ENCODE measurements around the gene ZNF407.

Gene ZNF407

DNA sequence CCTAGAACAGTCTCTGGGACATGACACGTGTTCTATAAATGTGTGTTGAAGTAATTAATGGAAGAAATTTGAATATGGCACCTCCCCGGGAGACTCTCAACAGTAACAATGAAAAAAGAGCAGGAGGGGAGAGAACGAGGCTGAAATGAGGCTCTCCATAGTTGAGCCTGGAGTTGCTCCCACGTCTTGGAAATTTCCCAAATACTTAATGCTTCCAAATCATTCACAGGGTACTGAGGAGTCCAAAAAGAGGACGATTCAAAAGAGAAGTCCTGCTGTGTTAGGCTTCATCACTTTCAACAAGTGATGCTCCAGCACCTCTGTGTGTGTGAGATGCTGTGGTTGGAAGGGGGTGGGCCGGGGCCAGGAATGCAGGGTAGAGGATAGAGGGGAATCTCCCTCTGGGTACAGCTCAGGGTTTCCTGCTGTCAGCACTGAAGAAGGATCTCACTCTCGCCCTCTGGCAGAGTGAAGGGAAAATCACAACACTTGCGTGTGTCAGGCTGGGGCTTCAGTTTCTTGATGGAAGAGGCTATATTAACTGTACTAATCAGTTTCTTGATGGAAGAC lies 18.1 kb upstream of the ZNF407 start:
- DNase-seq = no peak

DNA sequence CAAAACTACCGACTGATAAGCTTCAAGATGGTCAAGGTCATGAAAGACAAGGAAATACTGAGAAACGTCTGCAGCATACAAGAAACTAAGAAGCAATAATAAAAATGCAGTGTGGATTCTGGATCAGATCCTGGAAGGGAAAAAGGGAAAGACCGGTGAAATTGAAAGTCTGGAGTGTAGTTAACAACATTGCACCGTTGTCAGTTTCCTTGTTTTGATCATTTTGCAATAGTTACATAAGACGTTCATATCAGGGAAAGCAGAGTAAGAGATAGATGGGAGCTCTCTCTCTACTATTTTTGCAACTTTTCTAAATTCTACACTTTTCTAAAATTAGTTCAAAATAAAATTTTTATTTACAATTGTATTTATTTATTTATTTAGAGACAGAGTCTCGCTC lies 15.0 kb upstream of the ZNF407 start:
- DNase-seq = no peak

DNA sequence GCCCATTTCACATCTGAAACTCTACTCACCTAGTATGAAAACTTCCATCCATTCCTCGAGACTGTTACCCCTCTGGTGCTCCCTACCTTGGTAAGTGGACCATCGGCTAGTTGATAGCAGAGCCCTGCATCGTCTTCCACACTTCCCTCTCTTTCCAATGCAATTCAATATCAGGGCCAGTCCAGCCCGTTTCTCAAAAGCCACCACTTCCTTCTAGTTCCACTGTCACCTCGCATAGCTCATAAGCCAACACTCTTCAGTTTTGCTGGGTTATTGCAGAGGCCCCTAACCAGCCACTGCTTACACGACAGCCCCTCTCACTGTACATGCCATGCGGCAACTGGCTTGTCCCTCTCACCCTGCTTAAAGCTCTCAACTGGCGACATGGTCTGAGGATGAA lies 10.2 kb upstream of the ZNF407 start:
- DNase-seq = no peak

DNA sequence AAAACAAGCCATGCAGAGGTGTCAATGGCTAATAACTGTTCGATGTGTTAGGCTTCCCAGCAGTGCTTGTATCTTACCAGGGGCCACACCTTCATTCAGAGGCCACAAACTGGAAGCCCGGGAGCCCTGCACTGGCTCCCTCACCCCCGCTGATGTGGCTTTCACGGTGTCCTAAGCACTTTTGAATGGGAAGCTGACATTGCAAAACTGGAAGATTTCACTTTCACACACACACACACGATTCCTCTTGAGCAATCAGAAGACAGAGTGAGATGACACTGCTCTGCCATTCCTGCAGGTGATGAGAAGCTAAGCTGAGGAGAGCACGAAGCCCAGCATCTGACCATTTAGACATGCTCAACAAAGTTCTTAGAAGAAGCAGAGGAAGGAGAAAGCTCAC lies 8.6 kb upstream of the ZNF407 start:
- DNase-seq = no peak

DNA sequence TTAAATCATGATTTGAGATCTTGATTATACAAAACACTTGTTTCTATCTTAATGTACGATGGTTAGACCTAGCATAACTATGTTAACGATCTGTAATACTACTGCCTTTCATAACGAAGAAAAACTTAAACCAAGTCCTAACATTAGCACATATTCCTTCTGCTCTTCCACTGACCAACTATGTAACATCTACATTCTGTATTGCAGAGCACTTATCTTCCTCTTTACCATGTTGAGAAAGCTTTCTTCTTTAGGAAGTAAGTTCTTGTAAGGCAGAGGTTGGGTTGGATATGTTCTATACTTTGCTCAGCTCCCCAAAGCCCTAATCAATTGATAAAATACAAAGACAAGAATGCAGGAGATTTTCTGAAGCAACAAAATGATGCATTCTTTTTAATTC lies 7.9 kb upstream of the ZNF407 start:
- no peak for DNase-seq

DNA sequence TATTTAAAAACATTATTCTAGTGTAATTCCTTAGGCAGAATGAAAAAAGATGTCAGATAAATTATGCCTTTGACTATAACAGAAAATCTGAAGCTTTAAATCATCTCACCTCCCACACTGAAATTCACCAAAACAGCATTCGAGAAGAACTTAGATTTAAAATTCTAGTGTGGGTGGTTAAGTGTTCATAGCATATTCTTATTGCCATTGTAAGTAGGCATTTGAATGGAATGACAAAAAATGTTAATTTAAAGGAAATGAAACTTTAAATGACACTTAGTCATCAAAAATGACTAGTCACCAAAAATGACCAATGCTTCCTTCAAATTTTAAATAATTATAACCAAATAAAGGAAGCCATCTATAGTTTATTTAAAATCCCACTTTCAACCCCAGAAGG lies 7.0 kb upstream of the ZNF407 start:
- no peak for DNase-seq

DNA sequence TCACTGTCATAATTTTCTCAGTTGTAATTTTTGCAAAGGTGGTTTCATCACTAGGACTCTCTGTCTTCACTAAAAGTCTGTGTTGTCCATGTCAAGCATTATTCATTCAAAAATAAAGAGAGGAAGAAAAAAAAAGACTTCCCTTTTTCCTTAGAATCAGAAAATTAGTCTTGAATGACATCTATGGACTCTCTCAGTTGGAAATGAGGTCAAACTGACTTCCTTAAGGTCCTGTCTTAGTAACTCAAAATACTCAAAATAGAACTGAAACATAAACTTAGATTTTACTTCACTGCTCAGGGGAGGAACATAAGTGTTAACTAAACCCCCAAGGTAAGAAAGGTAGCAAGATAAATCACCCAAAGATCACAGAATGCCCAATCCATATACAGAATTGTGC lies 2.2 kb upstream of the ZNF407 start:
- no peak for DNase-seq

DNA sequence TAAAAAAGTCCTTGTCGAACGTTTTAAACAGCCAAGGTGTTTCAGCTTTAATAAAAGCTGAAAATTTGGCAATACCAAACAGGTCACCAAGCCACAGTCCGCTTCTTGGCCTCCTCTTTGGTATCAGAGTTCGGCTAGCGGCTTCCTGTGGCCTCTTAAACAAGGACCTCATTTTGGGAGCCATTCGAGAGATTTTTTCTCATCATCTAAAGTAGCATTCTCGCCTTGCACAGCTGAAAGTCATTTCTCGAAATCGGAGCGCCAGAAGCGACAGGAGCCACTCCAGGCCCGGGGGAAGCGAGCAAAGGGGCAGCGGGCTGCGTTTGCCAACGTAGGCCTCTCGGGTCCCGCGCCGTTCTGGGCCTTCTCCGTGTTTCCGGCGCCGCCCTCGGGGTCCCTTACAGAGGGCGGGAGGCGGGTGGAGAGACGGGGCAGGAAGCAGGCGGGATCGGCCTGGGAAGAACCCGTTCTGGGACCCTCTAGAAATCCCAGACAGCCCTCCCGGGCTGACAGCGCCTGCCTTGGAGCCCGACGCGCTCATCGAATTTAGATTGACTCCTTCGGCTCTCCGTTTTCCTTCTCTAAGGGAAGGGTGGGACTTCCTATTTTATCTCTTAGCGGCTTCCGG lies 522 bp upstream of the ZNF407 start:
- peak in 50 of 56 donors; percentile 35 to 92 (median 73) for DNase-seq

DNA sequence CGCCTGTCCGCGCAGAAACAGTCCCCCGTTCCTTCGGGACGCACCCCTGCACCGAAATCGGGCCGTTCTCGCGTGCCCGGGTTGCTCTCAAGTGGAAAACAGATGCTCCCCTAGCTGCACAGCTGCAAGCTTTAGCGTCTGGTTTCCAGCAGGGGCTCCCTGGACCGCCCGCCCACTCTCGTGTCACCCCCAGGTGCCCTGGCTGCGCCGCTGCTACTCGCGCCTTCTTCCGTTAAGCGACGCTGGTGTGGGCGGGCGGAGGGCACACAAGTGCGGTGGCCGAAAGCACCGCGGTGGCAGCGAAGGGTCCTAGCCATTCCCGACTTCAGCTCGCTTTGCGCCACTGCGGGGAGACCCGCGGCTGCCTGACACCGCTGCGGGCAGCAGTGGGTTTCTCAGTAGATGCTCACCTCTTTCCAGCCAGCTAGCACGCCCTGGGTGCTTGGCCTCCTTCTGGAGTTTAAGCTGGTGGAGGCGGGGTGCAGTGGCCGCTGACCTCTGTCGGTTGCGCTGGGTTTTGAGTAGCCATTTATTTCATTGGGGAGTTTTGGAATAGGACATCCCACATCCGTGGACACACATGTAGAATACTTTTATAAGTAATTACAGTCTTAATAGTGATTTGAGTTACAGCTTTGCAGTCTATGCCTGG lies 806 bp downstream of the ZNF407 start:
- peak in 25 of 56 donors; percentile 17 to 74 (median 52) for DNase-seq

DNA sequence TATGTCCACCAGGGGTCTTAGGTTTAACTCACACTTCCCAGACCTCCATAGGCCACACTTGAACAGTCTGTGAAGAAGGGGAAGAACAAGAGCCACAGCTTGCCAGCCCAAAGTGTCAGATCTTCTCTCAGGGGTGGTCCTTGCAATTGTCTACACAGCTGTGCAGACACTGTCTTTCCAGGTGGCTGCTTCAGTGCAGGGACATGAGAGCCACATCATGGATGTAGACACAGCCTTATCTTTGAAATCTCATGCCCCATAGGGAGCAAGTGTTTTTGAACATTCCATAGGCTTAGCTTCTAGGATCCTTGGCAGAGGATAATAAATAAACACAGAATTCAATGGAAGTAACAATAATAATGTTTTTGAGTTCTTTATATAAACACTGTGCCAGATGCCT lies 6.7 kb downstream of the ZNF407 start:
- no peak for DNase-seq

DNA sequence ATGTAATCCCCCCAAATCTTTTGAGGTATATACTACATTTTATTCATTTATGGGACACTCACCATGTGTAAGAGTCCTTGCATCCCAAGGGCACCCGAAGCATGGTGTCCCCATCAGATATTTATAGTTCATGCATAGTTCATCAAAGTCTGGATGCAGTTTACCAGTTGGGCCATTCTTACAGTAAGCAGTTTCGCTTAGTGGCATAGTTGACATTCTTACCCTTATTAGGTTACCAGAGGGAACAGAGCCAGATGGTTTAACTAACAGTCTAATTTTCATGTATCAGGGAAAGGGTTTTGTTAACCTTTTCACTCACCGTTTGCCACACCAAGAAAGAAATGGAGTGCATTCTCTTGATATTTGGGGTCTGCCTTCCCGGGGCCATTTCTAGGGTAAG lies 7.1 kb downstream of the ZNF407 start:
- no peak for DNase-seq

DNA sequence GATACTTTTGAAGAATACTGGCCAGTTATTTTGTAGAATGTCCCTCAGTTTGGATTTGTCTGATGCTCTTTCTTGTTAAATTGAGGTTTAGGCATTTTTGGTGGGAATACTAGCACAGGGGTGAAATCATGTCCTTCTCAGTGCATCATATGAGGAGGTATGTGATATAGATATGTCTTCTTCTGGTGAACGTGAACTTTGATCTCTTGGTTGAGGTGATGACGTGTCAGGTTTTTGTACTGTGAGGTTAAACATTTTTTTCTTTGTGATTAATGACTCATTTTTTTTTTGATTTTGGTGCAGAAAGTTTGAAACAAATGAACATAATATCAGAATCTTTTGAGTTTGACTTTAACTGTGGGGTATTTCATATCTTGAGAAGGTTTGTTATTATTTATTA lies 11.0 kb downstream of the ZNF407 start:
- no peak for DNase-seq

DNA sequence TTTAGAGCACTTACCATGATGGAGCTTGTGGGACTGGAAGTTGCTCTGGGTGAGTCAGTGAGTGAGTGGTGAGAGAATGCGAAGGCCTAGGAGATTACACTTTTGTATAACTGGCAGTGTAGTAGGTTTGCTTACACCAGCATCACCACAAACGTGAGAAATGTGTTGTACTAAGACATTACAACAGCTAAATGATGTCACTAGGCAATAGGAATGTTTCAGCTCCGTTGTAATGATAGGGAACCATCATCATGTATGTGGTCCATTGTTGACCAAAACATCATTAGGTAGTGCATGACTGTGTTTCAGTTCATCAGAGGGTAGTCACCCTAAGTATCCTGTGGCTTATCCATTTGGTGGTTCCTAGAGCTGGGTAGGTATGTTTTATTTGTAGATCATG lies 11.9 kb downstream of the ZNF407 start:
- no peak for DNase-seq

DNA sequence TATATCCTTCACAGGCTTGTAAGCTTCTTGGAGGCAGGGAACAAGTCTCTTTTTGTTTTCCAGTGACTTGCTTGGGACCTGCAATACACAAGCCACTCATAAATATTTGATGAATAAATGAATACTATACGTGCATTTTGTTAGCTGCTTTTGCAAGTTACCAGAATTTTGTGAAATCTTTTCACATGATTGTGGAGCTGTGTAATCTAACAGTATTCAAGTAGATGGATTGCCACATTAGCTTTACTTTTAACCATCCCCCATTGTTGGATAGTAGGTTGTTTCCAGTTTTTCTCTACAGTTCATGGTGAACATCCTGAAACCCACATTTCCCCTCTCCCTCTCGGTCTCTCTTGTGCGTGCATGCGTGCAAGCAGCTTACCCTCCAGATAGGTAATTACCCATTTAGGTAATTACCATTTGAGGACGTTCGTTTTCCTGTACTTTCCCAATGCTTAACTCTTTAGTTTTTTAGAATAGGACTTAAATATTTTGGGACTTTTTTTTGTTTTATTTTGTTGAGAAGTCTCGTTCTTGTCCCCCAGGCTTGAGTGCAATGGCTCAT lies 12.5 kb downstream of the ZNF407 start:
- no peak for DNase-seq

DNA sequence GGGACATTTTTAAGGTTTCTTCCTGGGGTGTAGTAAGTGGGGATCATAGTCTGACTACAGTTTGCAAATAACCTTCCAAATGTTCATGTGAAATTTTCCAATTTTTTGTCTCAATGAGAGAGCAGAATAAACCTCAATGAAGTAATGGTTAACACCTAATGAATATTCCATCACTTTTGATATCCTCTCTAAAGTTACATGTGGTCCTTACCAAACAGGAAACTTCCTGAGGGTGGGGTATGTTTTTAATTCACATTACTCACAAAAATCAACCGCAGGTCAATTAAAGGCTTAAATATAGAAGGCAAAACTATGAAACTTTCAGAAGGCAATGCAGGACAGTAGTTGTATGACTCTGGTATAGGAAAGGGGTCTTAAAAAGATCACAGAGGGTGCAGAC lies 13.2 kb downstream of the ZNF407 start:
- no peak for DNase-seq

DNA sequence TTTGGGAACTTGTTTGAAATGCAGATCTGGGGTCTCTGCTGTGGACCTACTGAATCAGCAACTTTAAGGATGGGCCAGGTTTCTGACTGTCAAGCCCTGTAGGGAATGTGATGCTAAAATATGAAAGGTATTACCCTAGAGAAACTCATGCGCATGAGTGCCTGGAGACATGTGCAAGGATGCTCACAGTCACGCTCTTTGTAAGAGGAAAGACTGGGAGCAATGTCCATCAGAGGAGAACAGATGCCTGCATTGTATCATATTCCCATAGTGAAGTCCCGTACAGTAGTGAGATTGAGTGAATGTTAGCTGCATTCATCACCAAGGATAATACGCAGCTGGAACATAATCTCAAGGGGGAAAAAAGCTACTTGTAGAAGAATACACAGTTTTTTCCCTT lies 14.1 kb downstream of the ZNF407 start:
- peak in 5 of 56 donors; percentile 7 to 33 (median 28) for DNase-seq

DNA sequence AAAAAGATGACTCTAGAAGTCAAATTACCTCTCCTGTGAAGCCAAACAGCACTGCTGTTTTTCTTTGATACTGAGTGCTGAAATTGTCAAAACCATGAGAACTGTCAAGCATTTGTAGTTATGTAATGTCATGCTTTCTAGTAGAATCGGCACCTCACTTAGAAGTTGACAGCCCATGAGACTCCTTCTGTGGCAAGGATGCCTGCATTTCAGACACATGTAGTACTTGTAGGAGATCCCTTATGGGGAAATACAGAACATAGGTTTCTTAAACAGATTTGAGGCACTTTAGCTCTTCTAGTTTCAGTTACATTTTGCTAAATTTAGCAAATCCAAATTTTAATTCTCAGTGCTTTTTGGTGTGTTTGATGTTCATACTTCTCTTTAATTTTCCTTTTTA lies 15.7 kb downstream of the ZNF407 start:
- no peak for DNase-seq

DNA sequence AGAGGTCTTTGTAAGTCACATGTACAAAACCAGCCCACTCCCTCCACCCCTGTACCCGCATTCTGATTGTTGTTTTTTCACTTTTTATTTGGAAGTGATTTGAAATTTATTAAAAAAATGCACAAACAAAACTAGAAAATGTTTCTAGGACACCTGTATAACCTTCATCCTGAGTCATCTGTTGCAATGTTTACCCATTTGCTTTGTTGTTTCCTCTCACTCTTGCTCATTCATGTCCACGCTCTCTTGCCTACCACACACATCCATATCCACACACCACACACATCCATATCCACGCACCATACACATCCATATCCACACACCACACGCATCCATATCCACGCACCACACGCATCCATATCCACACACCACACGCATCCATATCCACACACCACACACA lies 18.8 kb downstream of the ZNF407 start:
- no peak for DNase-seq

DNA sequence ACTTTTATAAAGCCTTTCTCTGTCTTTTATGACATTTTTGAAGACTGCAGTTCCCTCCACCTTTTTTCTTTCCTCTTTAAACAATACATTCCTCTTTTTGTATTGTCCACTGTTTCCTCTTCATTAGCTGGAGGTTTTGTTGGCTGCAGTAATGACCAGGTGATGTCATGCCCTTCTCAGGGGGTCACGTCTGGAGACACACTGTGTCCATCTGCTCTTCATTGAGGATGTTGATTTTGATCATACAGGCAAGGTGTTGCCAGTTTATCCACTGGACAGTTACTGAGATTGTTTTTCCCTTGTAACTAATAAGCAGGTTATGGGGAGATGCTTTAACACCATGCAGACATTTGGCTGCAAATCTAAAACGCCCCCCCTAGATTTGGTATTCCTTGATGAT lies 19.8 kb downstream of the ZNF407 start:
- DNase-seq = no peak

DNA sequence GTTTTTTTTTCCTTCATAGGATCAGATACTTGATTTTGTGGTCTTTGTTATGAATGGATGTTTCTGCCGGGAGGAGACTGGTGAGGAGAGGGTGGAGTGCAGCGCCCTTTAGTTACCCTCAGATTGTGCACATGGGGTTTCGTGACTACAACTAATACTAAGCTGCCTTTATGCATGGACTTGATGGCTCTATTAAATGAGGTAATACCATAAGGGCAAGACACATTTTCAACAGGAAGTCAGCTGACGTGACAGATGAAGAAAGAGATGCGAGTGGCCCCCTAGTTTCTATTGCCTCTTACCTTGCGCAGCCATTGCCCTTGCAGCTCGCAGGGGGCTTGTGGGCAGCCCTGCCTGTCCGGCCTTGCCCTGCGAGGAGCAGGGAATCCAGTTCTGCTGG lies 24.4 kb downstream of the ZNF407 start:
- DNase-seq = no peak

DNA sequence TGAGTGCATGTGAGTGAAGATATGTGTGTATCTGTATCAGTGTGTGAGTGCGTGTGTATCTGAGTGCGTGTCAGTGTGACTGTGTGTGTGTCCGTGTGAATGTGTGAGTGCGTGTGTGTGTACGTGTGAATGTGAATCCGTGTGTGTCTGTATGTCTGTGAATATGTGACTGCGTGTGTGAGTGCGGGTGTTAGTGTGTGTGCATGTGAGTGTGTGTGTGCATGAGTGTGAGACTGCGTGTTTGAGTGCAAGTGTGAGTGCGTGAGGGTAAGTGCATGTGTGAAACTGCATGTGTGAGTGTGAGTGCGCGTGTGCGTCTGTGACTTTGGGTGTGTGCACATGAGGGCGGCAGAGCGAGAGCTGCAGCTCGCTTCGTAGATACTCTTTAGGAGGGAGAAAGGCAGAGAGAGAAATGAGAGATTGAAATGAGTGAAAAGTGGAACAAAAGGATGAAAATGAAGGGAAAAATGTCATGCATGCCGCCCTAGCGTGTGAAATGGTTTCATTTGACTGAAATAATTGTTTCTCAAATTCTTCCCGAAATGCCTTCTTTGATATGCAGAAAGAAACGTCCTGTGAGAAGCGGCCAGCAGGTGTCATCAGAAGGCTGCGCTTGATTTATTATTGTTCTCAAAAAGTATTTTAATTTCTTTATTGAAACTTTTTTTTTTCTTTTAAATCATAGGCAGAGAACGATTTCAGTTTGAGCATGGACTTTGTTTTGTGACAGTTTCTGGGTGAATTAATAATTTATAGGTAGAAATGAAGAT lies 25.6 kb downstream of the ZNF407 start:
- DNase-seq = peak in 4 of 56 donors; percentile 4 to 55 (median 28)

DNA sequence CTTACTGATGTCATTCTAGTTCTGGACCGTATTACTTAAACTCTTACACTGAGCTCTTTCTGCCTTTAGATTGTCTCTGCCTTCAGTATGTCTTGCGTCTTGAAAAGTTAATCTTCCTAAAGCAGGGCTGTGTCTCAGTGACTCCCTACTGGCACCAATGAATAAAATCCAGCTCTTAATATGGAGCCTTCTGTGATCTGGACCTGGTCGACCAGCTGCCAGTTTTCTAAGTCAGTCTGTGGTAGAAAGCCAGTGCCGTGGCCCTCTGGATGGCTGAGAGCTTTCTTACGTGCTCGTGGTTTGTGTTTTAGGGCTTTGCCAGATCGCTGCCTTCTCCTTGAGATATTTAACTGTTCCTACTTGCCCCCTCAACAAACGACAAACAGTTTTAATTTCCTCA lies 26.8 kb downstream of the ZNF407 start:
- no peak for DNase-seq
